Activated B cell treated with CpG ODN at 0.5 μM for 24 hours (primary cell): ENCODE results near the gene C6orf62. TPM values are rescaled to one million over a fixed set of nuclear protein-coding genes. Genes with fewer than 3 reads are reported as not detected.
"Not testable (repeated sequence)": the region's sequence is repeated elsewhere in the genome, so short reads cannot be mapped to it uniquely, and the experiment has no call there.

Source experiments
- ATAC-seq: fragments of 200-7000 bp; cut with Tn5 transposase; one replicate; pipeline ENCODE4 v1.10.0; 2021; ENCODE audit warnings: low read depth, mild to moderate bottlenecking, moderate library complexity
- CTCF ChIA-PET: fragments of 350-600 bp; sonication (Branson Sonifier 250); formaldehyde crosslinking; loops from one replicate; lab custom pipeline; 2021; ENCODE audit warnings: antibody characterized with exemption; lab: Charles Lee
- POLR2A ChIA-PET: fragments of 350-600 bp; sonication (Branson Sonifier 250); formaldehyde crosslinking; loops from one replicate; lab custom pipeline; 2021; ENCODE audit warnings: antibody characterized with exemption; lab: Charles Lee
- DNase-seq: peaks from one replicate; pipeline ENCODE4 v3.0.0; 2022
- H3K27ac Mint-ChIP-seq: one replicate; pipeline ENCODE4 v1.8.0; 2020; ENCODE audit warnings: mixed read lengths
- H3K27me3 Mint-ChIP-seq: one replicate; pipeline ENCODE4 v1.8.0; 2021; ENCODE audit warnings: mixed read lengths
- H3K36me3 Mint-ChIP-seq: one replicate; pipeline ENCODE4 v1.8.0; 2021; ENCODE audit warnings: low read depth, mixed read lengths
- H3K4me1 Mint-ChIP-seq: one replicate; pipeline ENCODE4 v1.8.0; 2021; ENCODE audit warnings: mixed read lengths
- H3K4me3 Mint-ChIP-seq: one replicate; pipeline ENCODE4 v1.8.0; 2020; ENCODE audit warnings: mild to moderate bottlenecking, mixed read lengths
- H3K9me3 Mint-ChIP-seq: one replicate; pipeline ENCODE4 v1.8.0; 2020; ENCODE audit warnings: mixed read lengths
- intact Hi-C: fragments of 100-400 bp; cut with micrococcal nuclease; formaldehyde crosslinking; loops from one replicate; pipeline ENCODE4 v1.15.1; 2024
- total RNA-seq: library from RNA; stranded (reverse); gene quantifications from 2 replicates; pipeline ENCODE4 v1.2.3, GENCODE V29; 2022
- TF ChIP-seq, protein P1 (sequence below): fragments of 200-600 bp; IDR thresholded peaks from one replicate; pipeline ENCODE4 v1.8.0; 2022; ENCODE audit warnings: antibody characterized with exemption, mild to moderate bottlenecking

C6orf62 gene
- total RNA-seq, 1 donor from 2014 or later, result 135 TPM

DNA sequence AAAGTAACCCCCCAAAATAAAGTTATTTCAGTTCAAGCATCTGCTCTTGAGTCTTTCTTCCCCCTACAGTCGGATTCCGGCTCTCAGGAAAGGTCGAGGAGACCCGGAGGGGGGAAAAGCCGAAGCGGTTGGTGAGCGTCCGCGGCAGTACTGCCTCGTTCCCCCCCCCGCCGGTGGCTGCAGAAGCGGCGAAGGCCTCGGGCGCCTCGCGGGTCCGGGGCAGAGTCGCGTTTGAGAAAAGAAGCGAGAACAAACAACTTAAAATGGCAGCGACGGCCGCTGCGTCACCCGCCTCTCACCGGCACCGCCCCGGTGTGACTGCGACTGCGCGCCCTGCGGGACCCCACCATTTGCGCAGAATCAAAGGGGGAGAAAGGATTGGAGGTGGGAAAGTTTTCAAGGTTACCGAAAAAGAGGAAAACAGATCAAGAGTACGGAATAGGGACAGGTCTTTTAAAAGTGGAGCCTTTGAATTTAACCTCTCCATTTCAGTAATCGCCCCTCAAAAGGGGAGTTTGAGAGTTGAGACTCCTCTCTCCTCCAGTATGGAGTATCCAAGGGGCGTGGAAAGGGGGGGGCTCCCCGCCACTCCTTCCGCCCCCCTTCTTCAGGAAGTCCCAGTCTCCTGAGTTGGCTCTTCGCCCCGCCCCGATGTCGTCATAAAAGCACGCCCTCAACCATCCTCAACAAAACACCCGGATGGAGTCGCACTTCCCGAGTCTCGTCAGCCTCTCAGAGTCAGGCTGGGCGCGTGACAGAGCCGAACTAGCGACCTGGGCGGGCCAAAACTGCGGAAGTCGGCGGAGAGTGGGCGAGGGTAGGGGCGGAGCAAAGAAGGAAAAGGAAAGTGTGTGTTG lies 1.9 kb upstream of the C6orf62 start:
- CTCF ChIA-PET, result interaction anchor here (0.7 to 1.3 kb wide), 4 partner anchors 15 to 213 kb away, joined by 3 read pairs; no protein-coding TSS in a partner anchor
- H3K9me3 Mint-ChIP-seq, result no peaks in the 10 kb centered on the region
- peaks cover 43% of the 10 kb centered on the region for H3K4me1 Mint-ChIP-seq
- DNase-seq, result peak; percentile 97
- H3K27ac Mint-ChIP-seq, result peak overlapping the region; percentile 99
- POLR2A ChIA-PET, result interaction anchor here (0.6 to 3.7 kb wide), 20 partner anchors 11 to 418 kb away, joined by 3 to 40 read pairs (median 8); partner anchors contain the start of genes ACOT13, ALDH5A1, GMNN and KIAA0319
- TF ChIP-seq, protein P1, sequence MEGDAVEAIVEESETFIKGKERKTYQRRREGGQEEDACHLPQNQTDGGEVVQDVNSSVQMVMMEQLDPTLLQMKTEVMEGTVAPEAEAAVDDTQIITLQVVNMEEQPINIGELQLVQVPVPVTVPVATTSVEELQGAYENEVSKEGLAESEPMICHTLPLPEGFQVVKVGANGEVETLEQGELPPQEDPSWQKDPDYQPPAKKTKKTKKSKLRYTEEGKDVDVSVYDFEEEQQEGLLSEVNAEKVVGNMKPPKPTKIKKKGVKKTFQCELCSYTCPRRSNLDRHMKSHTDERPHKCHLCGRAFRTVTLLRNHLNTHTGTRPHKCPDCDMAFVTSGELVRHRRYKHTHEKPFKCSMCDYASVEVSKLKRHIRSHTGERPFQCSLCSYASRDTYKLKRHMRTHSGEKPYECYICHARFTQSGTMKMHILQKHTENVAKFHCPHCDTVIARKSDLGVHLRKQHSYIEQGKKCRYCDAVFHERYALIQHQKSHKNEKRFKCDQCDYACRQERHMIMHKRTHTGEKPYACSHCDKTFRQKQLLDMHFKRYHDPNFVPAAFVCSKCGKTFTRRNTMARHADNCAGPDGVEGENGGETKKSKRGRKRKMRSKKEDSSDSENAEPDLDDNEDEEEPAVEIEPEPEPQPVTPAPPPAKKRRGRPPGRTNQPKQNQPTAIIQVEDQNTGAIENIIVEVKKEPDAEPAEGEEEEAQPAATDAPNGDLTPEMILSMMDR, result no peak
- no peaks in the 10 kb centered on the region for H3K27me3 Mint-ChIP-seq
- H3K4me3 Mint-ChIP-seq, result peak overlapping the region; percentile 93
- H3K36me3 Mint-ChIP-seq, result peaks cover 50% of the 10 kb centered on the region
- ATAC-seq, result peak; percentile 82
- intact Hi-C loops, result loop anchor here (1.0 to 10.0 kb wide), 9 partner anchors 22 to 417 kb away; partner anchors contain the start of genes ACOT13 and KIAA0319

DNA sequence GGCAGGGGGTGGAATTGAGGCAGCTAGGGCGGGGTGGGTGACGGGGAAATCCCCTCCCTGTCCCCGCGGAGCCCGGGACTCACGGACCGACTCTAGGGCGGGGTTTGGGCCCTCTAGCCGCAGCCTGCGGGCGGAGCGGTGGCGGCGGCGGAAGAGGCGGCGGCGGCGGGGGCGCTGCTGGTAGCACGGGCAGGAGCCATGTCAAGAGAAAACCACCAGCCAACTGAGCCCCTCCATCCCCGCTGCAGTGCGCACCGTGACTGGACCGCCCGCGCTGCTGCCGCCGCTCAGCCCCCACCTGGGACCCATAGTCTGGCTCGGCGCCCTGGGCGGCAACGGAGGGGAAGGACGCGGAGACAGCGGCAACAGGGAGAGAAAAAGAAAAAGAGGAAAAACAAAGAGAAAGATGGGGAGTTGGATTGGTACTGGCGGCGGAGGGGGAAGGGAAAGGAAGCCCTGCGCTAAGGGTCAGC lies 1.2 kb upstream of the C6orf62 start:
- intact Hi-C loops, result loop anchor here (2.0 to 10.0 kb wide), 3 partner anchors 47 to 335 kb away; no protein-coding TSS in a partner anchor
- peaks cover 56% of the 10 kb centered on the region for H3K36me3 Mint-ChIP-seq
- POLR2A ChIA-PET, result interaction anchor here (0.6 to 3.7 kb wide), 24 partner anchors 12 to 1439 kb away, joined by 3 to 40 read pairs (median 6); partner anchors contain the start of genes ACOT13, ALDH5A1, GMNN and KIAA0319
- DNase-seq, result peak; percentile 66
- peak overlapping the region; percentile 99 for H3K27ac Mint-ChIP-seq
- H3K4me1 Mint-ChIP-seq, result peaks cover 49% of the 10 kb centered on the region
- no peaks in the 10 kb centered on the region for H3K27me3 Mint-ChIP-seq
- CTCF ChIA-PET, result interaction anchor here (2.4 kb wide), 1 partner anchor 47 kb away, joined by 11 read pairs; no protein-coding TSS in a partner anchor
- peak; percentile 26 for ATAC-seq
- peak overlapping the region; percentile 93 for H3K4me3 Mint-ChIP-seq
- TF ChIP-seq, protein P1, result no peak
- no peaks in the 10 kb centered on the region for H3K9me3 Mint-ChIP-seq

DNA sequence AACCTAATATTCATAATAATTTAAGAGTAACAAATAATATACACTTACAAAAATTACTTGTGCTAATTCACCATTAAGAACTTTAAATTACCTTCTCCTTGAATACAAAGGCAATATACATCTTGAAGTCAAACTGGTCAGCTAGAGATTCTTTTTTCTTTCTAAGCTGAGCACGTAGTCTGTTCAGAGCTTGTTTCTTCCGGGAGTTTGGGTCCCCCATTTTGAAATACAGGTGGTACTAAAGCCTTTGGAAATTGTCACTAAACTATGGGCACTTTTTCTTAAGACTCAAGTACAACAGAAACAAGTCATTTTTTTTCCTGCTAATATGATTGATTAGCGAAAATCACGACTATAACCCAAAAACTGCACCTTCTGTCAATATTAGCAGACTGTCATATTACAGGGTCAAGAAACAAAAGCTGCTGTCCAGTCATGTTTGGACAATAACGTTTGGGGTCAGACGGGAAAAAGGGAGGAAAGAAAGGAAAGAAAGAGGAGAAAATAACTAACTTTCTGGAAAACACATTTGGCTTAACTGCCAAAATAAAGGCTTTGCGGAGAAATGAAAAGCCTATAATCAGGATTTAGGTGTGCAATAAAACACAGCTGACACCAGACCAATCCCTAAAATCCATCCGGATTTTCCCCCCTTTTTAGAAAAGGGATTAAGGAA lies 367 bp downstream of the C6orf62 start:
- ChIA-PET POLR2A (interaction anchor here (0.7 to 3.7 kb wide), 16 partner anchors 8 to 420 kb away, joined by 3 to 40 read pairs (median 8); partner anchors contain the start of genes ACOT13, ALDH5A1, GMNN and KIAA0319), CTCF (interaction anchor here (0.7 to 2.4 kb wide), 6 partner anchors 48 to 309 kb away, joined by 3 to 11 read pairs (median 4); no protein-coding TSS in a partner anchor)
- TF ChIP-seq, protein P1, result no peak
- Mint-ChIP-seq H3K4me3 (peak overlapping the region; percentile 93), H3K36me3 (peaks cover 72% of the 10 kb centered on the region), H3K27ac (peak overlapping the region; percentile 99), H3K4me1 (peaks cover 60% of the 10 kb centered on the region), H3K9me3 (no peaks in the 10 kb centered on the region), H3K27me3 (no peaks in the 10 kb centered on the region)
- no peak for DNase-seq
- intact Hi-C loops, result loop anchor here (2.0 kb wide), 1 partner anchor 14 kb away; no protein-coding TSS in a partner anchor
- ATAC-seq, result no peak

DNA sequence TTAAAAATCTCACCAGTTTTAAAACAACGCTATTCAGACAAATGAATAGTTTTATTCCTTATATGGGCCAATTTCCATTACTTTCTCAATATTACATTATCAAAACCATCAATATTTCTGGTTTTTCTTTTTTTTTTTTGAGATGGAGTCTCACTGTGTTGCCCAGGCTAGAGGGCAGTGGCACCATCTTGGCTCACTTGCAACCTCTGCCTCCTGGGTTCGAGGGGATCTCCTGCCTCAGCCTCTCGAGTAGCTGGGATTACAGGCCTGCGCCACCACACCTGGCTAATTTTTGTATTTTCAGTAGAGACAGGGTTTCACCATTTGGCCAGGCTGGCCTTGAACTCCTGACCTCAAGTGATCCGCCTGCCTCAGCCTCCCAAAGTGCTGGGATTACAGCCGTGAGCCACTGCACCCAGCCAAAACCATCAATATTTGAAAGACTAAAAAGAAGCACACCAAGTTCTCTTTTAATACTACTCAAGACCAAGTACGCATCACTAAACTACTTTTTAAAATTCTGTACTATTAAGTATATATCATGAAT lies 2.3 kb downstream of the C6orf62 start:
- ATAC-seq, H3K27me3 Mint-ChIP-seq, H3K9me3 Mint-ChIP-seq, POLR2A ChIA-PET, DNase-seq, CTCF ChIA-PET, intact Hi-C loops: not testable (repeated sequence)
- Mint-ChIP-seq H3K4me1 (peaks cover 69% of the 10 kb centered on the region), H3K36me3 (peaks cover 88% of the 10 kb centered on the region), H3K4me3 (peak overlapping the region; percentile 93), H3K27ac (peak overlapping the region; percentile 12)
